T-helper 2 cell treated with Interferon-gamma antibody and Interleukin-4, amounts not matched to agents 100 ng/mL and 5 ng/mL, for 36 hours (primary cell): ENCODE data around the gene AP3D1. TPM values are rescaled to one million over a fixed set of nuclear protein-coding genes. Genes with fewer than 3 reads are reported as not detected.
"Not testable (repeated sequence)": the region's sequence is repeated elsewhere in the genome, so short reads cannot be mapped to it uniquely, and the experiment has no call there.

Experiments used
- intact Hi-C: fragments of 100-400 bp; cut with micrococcal nuclease; formaldehyde crosslinking; loops from one replicate; pipeline ENCODE4 v1.15.1; 2023
- total RNA-seq: library from RNA; stranded (reverse); gene quantifications from 2 replicates; pipeline ENCODE4 v1.2.3, GENCODE V29; 2022

Gene AP3D1
- 104 and 113 TPM in 2 replicates for total RNA-seq

DNA sequence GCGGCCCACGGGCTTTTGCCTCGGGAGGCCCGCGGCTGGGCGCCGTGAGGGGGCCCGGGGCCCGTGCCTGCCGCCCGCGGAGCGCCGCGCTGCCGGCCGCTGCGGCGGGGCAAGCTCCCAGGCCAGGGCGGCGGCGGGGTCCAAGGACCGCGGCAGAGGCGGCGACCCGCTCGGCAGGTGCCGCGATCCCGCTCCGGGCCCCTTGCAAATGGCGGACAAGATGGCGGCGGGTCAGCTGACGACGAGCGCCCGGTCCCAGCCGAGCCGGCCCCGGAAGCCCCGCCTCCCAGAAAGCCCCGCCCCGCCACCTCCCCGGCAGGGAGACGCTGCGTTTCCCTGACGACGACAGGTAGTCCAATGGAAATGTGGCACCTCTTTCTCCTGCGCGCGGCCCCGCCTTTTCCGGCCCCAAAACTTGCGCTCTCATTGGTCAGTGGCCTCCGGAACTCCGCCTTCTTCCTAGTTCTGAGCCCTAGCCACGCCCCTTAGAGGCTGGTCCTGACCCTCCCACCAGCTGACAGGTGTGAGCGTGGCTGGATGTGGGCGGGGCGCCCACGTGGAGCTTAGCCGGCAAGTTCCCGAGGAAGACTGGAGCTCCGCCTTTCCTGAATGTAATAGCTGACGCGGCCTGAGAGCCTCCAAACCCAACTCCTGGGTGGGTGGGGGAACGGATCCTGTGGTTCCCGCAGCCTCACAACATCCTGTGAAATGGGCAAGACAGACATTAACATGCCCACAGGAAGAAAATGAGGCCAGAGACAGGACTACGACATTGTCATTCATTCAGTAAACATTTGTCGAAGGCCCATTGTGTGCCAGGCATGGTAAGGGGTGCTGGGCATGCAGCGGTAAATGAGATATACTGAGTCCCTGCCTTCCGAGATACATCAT, at the start of gene AP3D1:
Gene AP3D1, minus strand, starts transcription at position 228 of the 891 bp plus-strand sequence. CDS start 232 bp downstream, outside the sequence.
- intact Hi-C loops: loop anchor here (1.0 to 10.0 kb wide), 10 partner anchors 13 to 1353 kb away; partner anchors contain the start of genes ADAT3, BTBD2, DOHH and FZR1

DNA sequence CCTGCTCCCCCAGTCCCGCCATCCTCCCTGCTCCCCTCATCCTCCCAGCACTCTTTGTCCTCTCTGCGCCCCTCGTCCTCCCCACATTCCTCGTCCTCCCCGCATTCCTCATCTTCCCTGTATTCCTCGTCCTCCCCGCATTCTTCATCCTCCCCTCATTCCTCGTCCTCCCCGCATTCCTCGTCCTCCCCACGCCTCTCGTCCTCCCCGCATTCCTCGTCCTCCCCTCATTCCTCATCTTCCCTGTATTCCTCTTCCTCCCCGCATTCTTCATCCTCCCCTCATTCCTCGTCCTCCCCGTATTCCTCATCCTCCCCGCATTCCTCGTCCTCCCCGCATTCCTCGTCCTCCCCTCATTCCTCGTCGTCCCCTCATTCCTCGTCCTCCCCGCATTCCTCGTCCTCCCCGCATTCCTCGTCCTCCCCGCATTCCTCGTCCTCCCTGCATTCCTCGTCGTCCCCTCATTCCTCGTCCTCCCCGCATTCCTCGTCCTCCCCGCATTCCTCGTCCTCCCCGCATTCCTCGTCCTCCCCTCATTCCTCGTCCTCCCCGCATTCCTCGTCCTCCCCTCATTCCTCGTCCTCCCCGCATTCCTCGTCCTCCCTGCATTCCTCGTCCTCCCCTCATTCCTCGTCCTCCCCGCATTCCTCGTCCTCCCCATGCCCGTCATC, 49.4 kb upstream of the AP3D1 start:
- intact Hi-C loops: not testable (repeated sequence)

DNA sequence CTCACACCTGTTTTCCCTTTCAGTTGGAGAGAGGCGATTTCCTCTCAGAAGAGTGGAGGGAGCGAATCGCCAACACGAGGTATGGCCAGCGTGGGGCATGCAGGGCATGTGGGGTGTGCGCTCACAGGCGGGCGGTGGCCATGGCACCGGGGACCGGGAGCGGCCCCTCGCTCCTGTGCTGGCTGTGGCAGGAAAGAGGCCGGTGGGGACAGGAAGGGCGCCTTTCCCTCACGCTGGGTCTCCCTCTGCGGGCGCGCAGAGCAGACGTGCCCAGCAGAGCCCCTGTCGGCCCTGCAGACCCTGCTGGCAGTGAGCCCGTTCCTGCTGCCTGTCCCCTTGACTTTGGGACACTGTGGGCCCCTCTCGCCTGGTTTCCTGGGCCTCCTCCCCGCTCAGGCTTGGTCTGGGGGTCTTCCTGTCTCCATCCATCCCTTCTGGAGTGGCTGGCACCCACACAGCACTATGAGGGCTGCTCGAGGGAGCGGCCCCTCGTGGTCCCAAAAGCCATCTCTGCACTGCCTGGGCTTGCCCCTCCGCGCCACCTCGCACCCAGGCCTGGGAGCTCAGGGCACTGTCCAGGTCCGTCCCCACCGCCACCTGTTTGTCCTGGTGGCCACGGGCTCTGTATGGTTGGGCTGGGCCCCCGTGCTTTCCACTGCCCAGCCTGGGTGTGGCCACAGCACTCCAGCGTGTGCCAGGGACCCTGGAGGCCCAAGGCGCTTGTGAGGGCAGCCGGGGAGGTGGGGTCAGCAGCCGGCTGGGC, 48.7 kb upstream of the AP3D1 start:
- intact Hi-C loops: no loop called here

GRCh38 chr19:2199215-2199614, 47.8 kb upstream of the AP3D1 start:
- intact Hi-C loops: no loop called here

DNA sequence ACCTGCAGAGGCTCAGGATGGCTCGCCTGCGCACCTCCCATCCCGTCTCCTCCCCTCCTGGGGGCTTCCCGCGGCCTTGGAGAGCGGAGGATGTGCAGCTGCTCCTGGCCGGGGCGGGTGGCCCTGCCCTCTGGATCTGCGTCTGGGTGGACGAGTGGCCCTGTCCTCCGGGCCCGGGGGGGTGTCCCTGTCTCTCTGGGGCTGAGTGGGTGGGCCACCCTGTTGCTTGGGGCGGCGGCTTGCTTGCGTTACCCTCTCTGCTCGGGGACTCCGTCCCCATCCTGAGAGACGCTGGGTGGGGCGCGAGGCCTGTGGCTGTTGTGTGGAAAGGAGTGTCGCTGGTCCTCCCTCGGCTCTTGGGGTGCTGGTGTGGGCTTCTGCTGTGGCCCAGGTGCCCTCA, 47.0 kb upstream of the AP3D1 start:
- intact Hi-C loops: no loop called here

- intact Hi-C loops: no loop called here
These were observed 45.9 kb upstream of the AP3D1 start for GRCh38 chr19:2197270-2197669.

- intact Hi-C loops: no loop called here
These were observed 44.5 kb upstream of the AP3D1 start for GRCh38 chr19:2195914-2196313.

DNA sequence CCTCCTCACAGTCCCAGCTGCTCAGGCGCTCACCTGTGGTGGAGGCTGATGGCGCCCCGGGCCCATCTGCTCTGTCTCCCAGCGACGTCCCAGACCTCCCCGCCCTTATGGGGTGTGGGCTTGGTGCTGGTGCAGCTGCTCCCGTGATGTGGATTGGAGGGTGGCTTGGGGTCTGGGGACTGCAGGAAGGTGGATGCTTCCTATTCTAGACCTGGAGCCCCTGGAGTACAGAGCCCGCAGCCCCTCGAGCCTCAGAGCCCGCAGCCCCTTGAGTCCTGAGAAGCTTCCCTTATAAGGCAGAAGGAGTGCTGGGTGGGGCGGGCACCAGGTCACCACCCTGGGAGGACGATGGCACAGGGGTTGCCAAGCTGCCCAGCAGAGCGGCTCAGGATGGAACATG, 44.0 kb upstream of the AP3D1 start:
- intact Hi-C loops: no loop called here

DNA sequence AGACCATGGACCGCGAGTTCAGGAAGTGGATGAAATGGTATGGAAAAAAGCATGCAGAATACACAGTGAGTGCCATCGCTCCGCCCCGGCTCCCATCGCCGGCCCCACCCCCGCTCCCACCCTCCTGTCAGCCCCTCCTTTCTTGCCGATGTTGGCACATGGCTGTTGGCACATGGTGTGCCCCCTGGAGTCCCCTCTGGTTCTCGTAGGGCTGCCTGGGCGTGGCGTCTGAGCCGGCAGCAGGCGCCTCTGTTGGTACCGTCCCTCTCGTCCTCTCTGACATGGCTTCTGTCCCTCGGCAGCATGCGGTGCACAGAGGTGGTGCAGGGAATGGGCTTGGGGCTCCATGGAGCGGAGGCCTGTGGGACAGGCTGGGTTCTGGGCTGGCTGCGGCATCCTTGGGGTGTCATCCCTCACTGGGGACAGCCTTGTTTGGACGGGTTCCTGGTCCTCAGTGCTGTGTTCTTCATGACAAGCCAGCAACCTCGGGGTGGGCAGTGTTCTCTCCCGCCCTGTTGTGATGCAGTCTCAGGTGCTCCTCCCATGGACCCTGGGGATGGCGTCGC, 43.2 kb upstream of the AP3D1 start:
- intact Hi-C loops: no loop called here

GRCh38 chr19:2193807-2194206, 42.4 kb upstream of the AP3D1 start:
- intact Hi-C loops: no loop called here

DNA sequence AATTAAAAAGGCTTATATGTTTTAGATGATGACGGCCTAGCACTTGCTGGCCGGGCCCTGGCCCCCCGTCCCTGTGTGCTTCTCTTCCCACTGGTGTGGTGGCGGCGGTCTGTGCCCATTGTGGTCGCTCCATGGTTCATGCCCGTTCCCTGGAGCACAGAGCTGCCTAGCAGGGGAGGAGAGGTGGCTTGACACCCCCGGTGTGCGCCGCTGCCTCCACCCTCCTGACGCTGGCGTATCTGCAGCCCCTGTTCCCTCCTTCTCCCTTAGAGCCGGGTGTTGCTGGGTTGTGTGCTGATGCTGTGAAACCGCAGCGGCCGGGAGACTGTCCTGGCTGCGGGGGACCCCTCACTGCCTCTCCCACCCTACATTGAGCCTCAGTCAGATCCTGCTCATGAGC, 41.5 kb upstream of the AP3D1 start:
- intact Hi-C loops: no loop called here

DNA sequence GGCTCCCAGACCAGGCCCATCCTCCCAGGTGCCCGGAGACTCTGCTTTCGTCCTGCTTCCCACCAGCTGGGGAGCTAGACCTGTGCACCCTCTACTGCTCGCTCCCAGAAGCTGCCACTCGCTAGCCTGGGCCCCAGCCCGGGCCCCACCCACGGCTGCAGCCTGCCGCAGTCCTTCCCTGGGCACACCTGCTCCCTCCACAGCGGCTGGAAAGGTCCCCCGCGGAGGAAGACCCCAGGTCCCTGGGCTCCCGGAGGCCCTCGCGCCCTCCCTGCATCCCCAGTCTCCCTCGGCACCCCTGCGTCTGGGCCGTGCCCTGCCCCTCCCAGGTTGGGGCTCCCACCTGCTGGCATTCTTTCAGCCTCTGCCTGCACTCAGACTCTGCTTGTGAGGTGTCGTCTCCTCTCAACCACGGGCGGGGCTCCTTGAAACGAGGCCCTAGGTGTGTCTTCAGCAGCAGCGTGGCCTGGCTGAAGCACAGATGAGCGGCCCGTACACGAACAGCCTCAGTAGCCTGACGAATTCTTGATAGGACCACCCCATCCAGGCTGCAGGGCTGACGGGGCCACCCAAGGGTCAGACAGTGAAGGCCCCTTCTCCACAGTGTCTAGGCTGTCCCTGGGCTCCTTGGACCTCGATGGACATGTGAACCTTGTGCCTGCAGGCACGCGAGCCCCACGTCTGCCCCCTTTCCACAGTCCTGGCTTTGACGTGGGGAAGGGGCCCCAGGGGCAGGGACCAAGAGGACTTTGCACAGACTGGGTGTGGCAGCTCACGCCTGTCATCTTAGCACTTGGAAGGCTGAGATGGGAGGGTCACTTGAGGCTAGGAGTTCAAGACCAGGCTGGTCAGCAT, 40.3 kb upstream of the AP3D1 start:
- intact Hi-C loops: no loop called here

- intact Hi-C loops: no loop called here
These were observed 39.6 kb upstream of the AP3D1 start for GRCh38 chr19:2190848-2191455.

DNA sequence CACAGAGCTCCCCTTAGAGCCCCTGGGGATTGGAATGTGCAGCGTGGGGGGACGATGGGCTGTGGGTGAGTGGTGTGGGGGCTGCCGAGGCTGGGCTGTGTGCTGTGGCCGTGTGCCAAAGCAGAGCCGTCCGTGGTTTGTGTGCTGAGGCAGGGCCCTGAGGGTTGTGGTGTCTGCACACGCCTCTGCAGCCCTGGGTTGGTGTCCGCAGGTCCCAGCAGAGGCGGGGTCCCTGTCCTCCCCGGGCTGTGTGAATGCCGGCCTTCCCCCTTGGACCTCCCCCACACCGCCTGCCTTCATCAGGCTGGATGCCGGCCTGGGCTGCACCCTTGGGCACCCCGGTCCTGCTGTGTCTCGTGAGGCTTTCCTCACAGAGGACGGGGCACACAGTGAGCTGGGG, 38.5 kb upstream of the AP3D1 start:
- intact Hi-C loops: no loop called here

DNA sequence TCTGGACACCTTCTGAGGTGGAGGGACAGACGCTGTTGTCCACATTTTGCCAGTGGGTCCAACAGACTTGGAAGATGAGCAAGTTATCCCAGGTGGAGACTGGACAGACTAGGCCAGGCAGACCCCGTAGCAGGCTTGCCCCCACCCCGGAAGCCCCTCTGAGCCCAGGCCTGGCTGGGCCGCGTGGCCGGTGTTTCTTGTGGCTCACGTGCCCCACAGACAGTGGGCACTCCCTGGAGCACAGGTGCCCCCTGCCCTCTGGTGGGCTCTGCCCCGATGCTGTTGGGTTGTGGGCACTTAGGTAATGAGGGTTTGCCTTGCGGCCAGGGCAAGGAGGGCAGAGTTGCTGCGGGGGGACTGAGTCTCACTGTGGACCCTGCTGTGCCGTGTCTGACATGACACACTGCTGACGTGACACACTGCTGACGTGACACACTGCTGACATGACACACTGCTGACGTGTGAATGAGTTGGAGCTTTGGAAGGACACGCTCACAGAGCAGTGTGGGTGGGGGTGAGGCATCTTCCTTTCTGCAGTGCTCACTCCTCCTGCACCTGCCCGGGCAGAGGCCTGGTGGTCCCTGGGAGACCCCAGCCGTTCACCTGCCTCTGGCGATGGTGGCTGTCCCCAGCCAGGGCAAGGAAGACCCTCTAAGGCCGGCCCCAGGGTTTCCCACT, 37.5 kb upstream of the AP3D1 start:
- intact Hi-C loops: no loop called here

DNA sequence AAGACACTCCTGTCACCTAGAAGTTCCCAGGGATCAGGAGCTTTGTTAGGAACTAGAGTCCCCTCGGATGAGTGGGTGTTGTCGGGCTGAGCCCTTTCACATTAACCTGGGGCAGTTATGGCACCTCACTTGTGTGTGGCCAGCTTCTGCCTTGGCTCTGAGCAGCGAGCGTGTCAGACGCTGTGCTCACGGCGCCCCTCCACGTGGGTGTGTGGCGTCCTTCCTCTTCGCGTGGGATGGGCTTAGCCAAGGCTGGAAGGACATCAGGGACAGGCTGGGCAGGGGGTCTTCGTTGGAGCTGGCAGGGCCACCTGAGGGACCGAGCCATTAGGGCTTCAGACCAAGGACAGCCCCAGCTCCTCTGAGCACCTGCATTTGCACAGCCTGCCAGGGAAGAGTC, 35.8 kb upstream of the AP3D1 start:
- intact Hi-C loops: no loop called here

GRCh38 chr19:2186071-2186846, 34.9 kb upstream of the AP3D1 start:
- intact Hi-C loops: no loop called here

- intact Hi-C loops: no loop called here
These were observed 34.3 kb upstream of the AP3D1 start for GRCh38 chr19:2185734-2186070.

DNA sequence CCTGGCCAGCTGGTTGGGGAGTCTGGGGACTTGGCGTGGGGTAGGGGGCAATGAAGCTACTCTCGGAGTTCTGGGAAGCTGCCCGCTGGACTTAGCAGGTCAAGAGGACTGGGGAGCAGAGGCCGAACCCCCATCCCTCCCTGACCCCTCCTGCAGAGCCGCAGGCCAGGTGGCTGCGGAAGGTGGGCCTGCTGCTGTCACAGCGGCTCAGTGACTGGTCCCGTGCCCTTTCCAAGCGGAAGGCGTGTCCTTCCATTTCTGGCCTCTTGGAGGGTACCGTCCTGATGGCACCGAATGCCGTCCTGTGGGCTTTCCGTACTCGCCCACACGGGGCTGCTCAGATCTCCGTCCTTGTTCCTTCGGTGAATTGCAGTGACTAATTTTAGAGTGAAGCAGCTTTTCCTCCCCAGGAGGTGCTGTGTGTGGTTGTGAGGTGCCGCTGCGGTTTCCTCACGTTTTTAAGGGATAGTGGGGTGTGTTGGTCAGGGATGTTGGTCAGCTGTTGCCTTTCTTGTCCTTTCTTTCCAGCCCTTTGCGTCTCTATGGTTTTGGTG, 33.1 kb upstream of the AP3D1 start:
- intact Hi-C loops: no loop called here
